ENCODE data around the gene PIP4K2A.
A peak's percentile ranks its signal among the peaks of the same experiment; 100 is the strongest.

The PIP4K2A gene

DNA sequence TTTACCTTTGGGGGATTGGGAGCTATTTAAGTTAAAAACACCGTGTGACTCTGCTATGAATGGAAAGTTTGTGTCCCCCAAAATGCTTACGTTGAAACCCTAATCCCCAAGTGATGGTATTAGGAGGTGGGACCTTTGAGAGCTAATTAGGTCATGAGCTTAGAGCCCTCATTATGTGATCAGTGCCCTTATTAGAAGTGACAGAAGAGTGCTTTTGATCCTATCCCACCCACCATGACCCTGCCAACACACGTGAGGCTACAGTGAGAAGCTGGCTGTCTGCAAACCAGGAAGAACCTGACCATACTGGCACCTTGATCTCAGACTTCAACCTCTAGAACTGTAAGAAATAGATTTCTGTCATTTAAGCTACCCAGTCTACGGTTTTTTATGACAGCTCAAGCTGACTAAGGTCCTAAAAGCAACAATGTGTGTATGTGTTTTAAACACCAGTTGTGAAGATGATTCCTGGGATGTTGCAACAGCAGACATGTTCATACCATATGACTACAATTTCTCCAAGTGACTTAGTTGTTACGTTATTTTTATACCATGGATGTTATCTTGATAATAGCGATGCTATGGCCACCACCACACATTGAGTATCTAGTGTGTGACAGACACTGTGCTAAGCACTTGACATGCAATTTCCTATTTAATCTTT lies 124.4 kb downstream of the PIP4K2A start:
- DNase-seq = peak; percentile 87

DNA sequence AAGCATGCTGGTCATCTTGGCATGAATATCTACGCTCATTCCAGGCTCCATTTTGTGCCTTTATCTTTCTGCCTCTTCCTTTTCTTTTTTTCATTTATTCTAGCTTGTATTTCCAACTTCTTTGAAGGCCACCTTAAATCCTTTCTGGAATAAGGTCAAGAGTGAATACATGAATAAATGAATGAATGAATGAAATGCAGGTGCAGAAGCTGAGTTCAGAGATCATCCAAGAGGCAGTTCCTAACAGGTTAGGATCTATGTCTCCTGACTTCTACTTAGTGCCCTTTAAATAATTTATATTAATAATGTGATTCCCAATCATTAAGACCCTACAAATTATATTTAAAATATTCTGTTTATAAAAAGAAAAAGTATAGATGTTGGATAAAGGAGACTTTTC lies 125.9 kb downstream of the PIP4K2A start:
- DNase-seq = no peak

DNA sequence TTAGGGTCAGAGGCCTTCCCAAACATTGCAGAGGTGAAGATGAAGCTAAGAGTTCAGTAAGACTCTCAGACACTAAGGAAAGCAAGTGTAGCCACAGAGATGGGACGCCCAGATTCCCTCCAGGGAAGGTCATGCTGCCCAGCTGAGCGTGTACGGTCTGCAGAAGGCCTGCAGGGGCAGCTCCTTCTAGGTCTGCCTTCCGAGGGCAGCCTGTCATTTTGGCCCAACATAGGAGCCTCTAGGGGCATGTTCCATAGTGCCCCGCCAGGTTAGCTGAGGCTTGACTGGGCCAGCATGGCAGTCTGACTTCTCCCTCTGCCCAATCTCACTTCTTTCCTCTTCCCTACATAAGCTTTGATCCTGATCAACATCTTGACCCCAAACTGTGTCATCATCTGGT lies 130.7 kb downstream of the PIP4K2A start:
- no peak for DNase-seq

DNA sequence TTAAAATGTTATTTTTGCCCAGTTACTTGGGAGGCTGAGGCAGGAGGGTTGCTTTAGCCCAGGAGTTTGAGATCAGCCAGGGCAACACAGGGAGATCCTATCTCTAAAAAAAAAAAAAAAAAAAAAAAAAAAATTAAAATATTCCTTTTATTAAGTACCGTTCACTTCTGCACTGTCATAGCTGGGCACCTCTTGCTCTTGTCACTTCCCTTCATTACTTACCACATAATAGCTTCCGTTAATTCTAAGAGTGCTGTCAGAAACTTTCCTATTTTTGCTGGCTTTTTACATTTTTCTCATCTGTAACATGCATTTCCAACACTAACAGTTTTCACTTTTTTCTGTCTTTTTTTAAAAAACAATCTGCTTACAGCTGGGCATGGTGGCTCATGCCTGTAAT lies 132.9 kb downstream of the PIP4K2A start:
- no peak for DNase-seq

DNA sequence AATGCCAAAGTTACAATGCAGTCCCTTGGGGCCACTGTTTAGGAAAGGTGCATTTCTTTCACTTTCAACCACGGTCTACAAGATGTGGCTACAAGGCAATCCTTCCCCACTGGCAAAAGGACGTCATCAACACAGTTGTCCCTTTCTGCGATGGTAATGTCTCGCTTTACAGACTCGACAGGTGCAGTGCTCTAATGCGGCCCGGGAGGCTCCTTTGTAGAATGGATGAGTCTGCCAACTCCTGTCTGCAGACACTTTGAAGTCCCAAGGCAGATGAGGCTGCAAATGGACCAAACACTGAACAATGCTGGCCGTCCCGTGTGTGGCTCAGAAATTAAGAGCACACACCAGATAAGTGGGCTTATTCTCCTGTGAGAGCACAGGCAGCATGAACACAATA lies 133.7 kb downstream of the PIP4K2A start:
- DNase-seq = no peak

DNA sequence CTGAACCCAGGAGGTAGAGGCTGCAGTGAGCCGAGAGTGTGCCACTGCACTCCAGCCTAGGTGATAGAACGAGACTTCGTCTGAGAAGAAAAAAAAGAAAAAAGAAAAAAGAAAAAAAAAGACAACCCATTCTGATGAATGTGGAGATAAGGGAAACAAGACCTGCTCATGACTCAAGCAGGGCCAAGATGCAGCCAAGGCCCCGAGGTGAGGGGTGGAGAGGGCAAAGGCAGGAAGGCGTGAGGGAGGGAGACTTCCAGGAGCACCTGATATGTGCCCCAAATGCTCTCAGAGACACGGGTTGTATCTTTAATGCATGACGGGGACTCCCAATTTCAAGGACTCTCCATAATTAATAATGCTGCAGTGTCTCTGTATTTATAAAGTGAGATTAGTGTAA lies 134.6 kb downstream of the PIP4K2A start:
- DNase-seq = no peak

DNA sequence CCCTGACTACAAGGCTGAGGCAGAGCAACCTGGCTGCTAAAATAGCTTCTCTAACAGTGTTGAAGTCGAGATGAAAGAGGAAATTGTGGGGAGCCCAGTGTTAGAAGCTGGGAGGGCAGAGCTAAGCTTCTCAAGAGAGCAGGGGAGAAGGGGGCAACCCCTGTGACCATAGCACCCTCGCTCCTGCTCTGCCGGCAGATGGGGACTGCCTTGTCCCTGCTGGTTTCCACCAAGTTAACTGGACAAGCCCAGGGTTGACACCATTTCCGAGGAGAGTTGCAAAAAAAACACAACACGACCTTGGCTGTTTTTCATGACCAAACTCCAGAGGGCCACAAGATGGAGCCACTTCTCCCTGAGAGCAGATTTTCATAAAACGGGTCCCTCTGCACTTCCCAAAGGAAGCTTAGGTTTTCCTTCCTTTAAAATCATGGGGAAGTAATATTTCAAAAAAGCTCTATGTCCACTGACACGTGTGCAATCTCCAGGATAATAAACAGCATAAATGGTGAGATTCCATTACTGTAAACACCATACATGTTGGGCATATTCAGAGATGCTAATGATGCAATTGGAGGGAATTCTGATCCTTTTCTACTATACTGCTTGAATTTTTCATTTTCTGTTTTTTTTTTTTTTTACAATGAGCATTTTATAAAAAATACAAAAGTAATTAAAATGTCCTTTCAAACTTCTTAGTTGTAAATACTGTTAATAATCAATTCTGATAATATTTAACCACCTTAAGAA lies 140.4 kb downstream of the PIP4K2A start:
- DNase-seq = peak; percentile 14

DNA sequence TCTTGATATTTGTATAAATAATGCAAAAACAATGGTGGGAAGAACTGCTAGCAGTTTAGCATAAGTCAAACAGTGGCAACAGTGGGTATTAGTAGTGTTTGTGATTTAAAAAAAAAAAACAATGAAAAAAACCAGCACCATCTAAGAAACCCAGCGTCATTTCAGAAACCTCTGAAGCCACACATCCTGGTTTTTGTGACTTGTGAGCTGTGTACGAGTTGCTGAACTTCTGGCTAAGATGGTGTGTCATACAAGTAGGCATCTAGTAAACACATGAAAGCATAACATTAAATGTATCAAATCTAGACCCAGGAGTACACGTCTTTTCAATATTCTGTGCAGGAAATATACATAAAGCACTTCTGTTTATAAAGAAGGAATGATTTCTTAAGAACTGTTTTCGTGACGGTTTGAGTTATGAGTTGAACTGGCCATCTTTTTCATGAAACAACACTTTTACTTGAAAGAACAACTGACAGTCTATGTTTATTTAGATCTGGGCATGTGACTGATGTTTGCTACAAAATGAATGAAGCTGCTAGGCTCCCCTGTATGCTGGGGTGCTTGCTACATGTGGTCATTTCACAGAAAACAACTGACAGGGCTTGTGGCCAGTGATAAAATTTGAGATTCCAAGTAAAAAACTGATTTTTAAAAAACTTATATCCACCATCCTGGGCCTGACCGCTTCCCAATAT lies 143.5 kb downstream of the PIP4K2A start:
- no peak for DNase-seq

DNA sequence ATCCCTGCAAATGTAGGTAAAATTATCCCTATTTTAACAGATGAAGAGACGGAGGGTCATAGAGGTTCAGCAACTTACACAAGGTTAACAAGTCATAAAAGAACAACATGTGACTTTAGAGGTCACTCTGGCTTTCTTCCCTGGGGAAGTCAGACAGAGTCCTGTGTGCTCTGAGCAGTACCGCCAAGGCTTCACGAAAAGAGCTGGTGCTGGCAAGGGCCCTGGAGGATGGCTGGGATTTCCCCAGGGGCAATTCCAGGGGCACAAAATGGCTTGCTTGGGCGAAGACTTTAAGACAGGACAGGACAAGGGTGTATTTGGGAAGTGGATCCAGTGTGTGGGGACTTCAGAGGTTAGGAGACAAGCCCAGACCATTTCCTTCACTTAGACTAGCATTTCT lies 144.1 kb downstream of the PIP4K2A start:
- no peak for DNase-seq

DNA sequence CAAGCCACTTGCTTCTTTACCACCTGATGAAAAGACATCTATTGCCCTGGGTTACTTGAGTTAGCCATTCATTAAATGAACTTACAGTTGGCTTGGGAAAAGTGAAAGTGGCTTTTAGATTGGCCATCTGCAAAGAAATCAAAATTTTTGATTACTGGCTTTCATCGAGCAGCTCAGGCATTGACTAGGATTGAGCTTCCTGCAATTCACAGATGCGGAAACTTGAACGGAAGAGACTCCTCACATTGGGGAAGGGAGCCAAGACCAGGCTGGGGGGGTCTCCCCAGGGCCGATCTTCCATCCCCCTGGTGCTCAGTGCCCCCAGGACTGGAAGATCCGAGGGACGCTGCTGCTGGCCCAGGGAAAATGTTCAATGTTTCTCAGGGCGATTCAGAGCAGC lies 145.4 kb downstream of the PIP4K2A start:
- no peak for DNase-seq

DNA sequence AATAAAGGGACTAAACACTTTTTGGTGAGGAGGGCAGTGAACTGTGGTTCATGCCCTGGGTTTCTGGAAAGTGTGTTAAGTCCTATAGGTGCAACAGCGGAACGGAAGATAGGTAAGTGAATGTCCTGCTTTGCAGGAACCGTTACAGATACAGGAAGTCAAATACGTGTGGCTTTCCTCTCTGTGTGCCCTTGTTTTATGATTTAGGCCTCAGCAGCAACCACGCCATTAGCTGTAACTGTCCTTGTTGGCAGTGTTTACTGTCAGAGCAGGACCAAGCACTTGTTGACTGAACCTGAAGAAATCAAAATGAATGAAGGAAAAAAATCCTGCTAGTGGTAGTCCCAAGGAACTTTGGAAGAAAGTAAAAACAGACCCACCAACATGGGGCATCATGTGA lies 150.3 kb downstream of the PIP4K2A start:
- no peak for DNase-seq

DNA sequence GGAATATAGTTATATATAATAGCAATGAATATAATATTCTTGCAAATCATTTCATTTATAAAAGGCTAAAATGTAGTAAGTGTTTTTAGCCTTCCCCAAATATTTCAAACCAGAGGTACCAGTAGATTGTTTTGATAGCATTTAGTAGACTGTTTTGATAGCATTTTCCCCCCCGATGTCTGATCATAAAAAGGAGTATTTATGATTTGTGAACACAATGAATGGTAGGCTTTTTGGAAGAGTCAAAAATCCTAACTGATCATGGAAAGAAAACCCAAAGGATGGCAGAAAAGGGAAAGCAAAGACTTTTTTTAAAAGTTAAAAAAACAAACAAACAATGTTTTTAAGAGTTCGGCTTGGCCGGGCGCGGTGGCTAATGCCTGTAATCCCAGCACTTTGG lies 152.5 kb downstream of the PIP4K2A start:
- no peak for DNase-seq

DNA sequence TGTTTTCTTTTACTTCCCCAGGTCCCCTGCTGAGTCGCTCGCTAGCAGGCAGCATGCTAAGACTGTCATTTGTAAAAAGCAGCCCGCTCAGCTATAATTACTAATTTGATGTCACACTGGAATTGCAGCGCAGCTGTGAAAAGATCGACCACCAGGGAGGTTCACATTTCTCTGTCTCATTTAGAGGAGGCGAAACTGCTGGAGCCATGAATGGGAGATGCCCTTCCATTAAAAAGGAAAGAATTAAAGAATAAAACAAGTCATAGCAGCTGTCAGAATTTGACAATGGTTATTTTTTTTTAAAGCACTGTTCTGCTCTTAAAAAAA lies 153.5 kb downstream of the PIP4K2A start:
- no peak for DNase-seq

DNA sequence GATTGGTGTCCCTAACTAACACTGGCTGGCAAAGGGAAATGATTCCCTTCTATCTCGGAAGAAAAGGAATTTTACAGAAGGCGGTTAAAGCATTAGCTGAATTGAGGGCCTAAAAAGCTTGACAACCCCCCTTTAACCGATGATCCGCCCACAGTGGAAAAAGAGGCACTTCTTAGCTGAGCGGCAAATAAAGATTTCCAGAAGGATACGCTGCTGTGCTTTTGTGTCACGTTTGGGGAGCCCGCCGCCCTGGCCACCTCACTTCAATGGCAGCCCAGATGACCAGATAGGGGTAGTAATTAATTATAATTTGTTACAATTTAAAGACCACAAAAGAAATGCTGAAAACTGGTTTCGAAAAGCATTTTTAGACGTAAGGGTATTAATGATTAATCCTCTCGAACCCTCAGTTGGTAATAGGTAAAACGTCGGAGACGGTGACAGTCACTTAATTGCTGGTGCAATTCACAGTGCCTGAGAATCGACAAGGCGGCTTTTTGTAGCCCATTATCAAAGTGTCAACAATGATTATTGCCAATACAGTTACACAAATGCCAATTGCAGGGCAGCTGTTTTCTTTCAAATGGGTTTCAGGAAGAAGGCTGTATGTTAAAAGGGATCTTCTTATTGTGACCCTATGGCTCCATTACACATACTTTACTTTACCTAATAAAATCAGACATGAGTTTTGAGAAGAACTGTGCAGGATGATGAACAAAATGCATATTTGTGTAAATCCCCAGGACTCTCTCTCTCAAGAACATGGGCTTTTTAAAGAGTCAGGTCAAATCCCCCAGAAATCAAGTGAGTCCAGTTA lies 154.1 kb downstream of the PIP4K2A start:
- no peak for DNase-seq

DNA sequence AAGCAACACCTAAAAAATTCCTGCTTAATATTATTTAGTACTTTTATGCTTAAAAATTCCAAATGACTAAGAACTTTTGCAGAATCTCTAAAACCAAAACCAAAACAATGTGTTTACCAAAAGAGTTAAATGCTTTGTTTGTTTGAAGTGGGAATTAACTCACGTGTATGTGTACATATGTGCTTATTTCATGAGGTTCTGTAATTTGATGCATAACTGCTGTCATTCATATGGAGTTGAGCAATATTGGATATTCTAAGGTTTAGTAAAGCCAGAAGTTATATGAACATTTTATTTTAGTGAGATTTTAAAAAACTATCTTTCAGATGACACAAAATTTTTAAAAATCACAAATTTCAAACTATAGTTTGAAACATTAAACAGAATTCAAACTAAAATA lies 157.1 kb downstream of the PIP4K2A start:
- DNase-seq = no peak

DNA sequence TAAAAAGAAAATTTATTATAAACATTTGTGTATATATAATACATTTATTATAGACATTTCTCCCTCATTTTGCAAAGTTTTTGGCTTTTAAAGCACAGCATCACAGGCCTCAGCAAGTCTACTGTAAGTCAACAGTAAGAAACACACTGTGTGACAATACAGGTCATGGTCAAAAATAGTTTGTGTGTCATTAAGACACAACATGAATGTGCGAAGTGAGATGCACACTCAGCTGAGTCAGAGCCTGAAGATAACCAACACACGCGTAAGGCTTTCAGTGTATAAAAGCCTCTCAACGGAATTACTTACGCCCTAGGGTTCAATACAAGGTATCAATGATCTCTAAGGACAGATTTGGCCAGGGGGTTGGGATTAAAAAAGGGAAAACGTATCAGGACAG lies 157.6 kb downstream of the PIP4K2A start:
- DNase-seq = peak; percentile 38

DNA sequence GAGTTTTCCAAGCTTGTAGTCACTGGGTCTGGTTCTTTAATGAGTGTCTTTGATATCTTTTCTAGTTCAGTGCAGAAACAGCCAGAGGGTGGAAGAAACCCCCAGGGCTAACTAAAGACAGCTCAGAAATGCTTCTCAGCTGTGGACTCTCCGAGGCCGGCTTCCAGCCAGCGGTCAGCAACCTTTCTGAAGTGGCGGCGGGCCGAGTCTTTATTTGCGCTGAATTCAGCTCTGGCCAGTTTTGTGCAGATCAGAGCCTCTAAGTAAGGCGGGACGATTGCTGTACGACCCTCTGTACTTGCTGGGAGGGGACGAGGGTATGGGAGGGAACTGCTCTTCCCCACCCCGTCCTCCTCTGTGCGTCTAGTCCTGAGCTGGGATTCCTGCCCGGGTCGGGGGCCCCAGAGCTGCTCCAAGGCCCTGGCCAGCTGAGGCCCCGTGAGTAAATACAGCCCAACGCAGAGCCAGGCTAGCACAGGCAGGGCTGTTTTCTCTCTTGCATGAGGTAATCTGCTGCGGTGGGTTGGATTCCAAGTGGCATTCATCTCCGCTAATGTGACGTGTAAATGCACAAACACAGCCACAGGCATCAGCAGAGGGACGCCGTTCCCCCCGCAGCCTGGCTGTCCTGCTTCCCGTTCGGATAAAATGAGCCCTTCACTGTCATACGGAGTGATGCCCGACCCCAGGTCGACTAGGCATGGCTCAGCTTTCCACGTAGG lies 159.8 kb downstream of the PIP4K2A start:
- DNase-seq = peak; percentile 32

DNA sequence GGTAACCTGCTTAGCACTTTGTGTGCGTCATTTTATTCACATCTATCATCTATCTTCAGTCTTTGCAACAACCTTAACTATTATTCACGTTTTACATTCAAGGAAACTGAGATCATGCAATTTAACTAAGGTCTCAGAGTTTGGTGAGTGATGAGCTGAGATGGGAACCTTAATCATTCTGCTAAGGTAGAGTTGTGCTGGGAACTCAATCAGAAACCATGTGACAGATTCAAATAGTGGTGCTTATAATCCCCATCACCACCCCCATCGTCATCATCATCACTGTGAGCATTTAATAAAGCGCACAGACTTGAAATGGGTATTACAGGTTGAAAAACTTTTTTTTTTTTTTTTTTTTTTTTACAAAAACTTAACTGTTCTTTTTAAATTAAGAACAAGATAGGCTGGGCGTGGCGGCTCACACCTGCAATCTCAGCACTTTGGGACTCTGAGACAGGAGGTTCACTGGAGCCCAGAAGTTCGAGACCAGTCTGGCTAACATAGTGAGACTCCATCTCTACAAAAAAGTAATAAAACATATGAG lies 160.9 kb downstream of the PIP4K2A start:
- peak; percentile 24 for DNase-seq

DNA sequence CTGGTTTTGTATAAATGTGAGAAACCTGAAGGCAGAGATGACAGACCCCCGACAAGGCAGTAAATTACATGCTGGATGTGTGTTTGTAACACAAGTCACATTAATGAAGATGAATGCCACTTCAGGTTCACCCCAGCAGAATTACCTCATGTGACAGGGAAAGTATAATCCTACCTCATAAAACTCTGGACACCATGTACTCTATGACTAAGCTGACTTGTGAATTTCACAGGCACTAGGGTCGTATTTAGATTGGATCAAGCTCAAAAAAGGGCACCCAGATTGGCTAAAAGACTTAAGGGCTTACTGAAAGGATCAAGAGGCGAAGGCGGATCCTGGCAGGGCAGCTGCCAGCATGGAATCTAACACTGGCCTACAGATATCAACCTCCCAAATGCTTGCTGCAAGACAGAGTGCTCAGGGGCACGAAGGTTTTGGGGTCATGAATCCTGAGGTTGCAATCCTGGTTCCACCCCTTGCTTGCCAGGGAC lies 161.4 kb downstream of the PIP4K2A start:
- peak; percentile 97 for DNase-seq

DNA sequence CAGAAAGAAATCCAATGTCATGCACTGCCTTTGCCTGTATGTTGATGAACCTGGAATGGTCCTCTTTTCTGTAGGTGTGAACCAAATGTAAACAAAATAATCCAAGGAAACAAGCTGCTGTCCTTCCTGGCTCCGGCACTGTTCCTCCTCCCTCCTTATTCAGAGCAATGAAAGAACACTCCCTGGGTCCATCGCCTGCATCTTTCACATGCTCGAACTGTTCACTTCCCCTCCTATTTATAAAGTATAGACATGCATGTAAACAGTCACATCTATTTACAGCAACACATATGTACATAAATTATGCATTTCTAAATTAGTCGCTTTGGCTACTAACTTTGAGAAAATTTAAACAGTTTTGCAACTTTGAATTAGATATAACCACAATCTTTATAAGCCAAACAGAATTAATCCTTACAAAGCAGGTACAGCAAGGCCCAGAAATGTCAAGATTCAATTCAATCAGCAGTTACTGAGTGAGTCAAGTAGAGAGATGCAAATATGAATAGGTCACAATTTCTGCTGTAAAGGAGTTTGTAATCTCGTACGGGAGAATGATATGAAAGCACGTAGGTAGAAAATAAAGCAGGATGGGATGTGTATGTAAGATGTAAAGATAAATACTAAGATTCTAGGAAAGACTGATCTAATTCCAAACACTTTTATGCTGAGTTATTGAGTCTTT lies 162.6 kb downstream of the PIP4K2A start:
- DNase-seq = peak; percentile 8

DNA sequence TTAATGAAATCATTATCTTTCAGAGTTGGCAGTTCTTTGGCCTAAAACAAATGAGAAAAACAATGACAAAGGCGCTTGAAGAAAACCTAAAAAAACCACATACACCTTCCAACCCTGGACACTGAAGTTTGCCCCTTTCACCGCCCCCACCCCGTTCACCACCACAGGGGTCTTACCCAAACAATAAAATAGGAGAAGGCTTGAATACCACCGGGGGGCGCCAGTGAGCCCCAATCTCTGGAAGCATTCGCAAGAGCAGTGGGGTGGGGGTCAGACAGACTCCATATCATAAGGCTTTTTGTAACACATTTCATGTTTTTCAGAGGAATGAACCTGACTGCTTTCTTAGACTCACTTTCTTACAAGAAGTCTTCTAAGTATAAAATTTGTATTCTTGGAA lies 163.6 kb downstream of the PIP4K2A start:
- DNase-seq = peak; percentile 53

DNA sequence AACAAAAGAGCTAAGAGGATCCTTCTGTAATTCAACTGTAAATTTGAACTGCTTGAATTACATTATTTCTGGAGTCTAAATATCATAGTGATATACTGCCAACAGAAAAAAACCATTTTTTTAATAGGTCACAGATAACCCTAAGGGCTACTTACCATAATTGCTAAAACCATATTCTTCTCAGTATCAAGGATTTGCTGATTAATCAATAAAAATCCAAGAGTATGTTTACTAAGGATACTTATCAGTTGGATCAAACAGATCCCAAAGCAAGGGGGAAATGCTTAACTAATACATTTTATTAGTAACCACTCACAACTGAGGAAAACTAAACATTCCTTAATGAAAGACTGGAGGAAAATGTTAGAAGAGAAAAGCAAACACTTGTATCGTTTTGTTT lies 166.0 kb downstream of the PIP4K2A start:
- no peak for DNase-seq

Data from NCI-H82 (cell line).